A549 (cell line): Measurements from ENCODE around the gene PSMD13. TPM values are rescaled to one million over a fixed set of nuclear protein-coding genes. Genes with fewer than 3 reads are reported as not detected.

Source experiments
- ATAC-seq, 2 experiments: fragments of 200-7000 bp in 1 of 2; fragments of >200 bp in 1 of 2; cut with Nextera tagmentation in 1 of 2; cut with Tn5 transposase in 1 of 2; 3 replicates each; pipeline versions ENCODE4 v1.8.0 to v1.9.1; 2018 to 2020; ENCODE audit warnings: mild to moderate bottlenecking in 1 of 2, moderate library complexity in 1 of 2
- CTCF ChIA-PET: fragments of 300-600 bp; sonication (Branson Sonifier 250); formaldehyde crosslinking; extraction: SDS; loops from one replicate; lab custom pipeline; 2021; ENCODE audit warnings: antibody characterized with exemption, inconsistent platforms; lab: Yijun Ruan, JAX
- POLR2A ChIA-PET: fragments of 350-600 bp; formaldehyde crosslinking; extraction: SDS; loops from one replicate; lab custom pipeline; 2021; ENCODE audit warnings: antibody characterized with exemption, inconsistent platforms; lab: Yijun Ruan, JAX
- DNase-seq, 2 experiments: peaks; one replicate each; pipeline versions ENCODE4 v3.0.0 to v3.0.0-alpha.2; 2011 to 2016; ENCODE audit warnings: low read depth in 1 of 2, low spot score in 1 of 2
- FAIRE-seq: peaks from 2 replicates; lab custom pipeline; 2011; peaks lifted over from hg19 to GRCh38; lab: Jason Lieb, UNC
- H3K27ac ChIP-seq, 2 experiments: fragments of >200 bp; sonication (Bioruptor Twin); formaldehyde crosslinking; 3 replicates each; pipeline ENCODE4 v1.5.1; 2016 to 2017
- H3K4me1 ChIP-seq: fragments of >200 bp; sonication (Bioruptor Twin); formaldehyde crosslinking; 3 replicates; pipeline ENCODE4 v1.6.1; 2016
- H3K4me2 ChIP-seq: fragments of >200 bp; sonication (Bioruptor Twin); formaldehyde crosslinking; 3 replicates; pipeline ENCODE4 v1.6.1; 2016
- H3K4me3 ChIP-seq: fragments of >200 bp; sonication (Bioruptor Twin); formaldehyde crosslinking; 3 replicates; pipeline ENCODE4 v1.5.1; 2016
- H3K9me3 ChIP-seq: fragments of >200 bp; sonication (Bioruptor Twin); formaldehyde crosslinking; 3 replicates; pipeline ENCODE4 v1.6.1; 2016
- CBX2 ChIP-seq: fragments of 200-600 bp; sonication (generic); IDR thresholded peaks from 2 replicates; pipeline ENCODE4 v1.6.1; 2016; ENCODE audit warnings: low read depth, mild to moderate bottlenecking, borderline replicate concordance
- CBX8 ChIP-seq: fragments of 200-600 bp; sonication (generic); IDR thresholded peaks from 2 replicates; pipeline ENCODE4 v1.6.1; 2016
- CEBPB ChIP-seq, 2 experiments: fragments of >200 bp in 1 of 2; sonication (Bioruptor Twin) in 1 of 2; formaldehyde crosslinking in 1 of 2; IDR thresholded peaks; 2 replicates each; pipeline ENCODE4 v1.6.1; 2012 to 2016
- CHD4 ChIP-seq: fragments of 200-600 bp; sonication (generic); IDR thresholded peaks from 2 replicates; pipeline ENCODE4 v1.6.1; 2016; ENCODE audit warnings: antibody characterized with exemption, mild to moderate bottlenecking, borderline replicate concordance
- EHMT2 ChIP-seq: fragments of 200-600 bp; sonication (generic); IDR thresholded peaks from 2 replicates; pipeline ENCODE4 v1.6.1; 2016; ENCODE audit warnings: antibody characterized with exemption, low read depth, mild to moderate bottlenecking, moderate library complexity
- FOXS1 ChIP-seq: fragments of 250-450 bp; sonication (Bioruptor Pico); IDR thresholded peaks from 2 replicates; pipeline ENCODE4 v1.5.0; 2020; ENCODE audit warnings: mild to moderate bottlenecking, moderate library complexity
- HEYL ChIP-seq: fragments of 250-450 bp; sonication (Bioruptor Pico); IDR thresholded peaks from 2 replicates; pipeline ENCODE4 v1.8.0; 2021; ENCODE audit warnings: mild to moderate bottlenecking, moderate library complexity
- KDM5A ChIP-seq: fragments of 200-600 bp; sonication (generic); IDR thresholded peaks from 2 replicates; pipeline ENCODE4 v1.6.1; 2016; ENCODE audit warnings: antibody characterized with exemption, mild to moderate bottlenecking
- MAZ ChIP-seq: fragments of 150-350 bp; IDR thresholded peaks from 2 replicates; pipeline ENCODE4 v1.6.1; 2014; ENCODE audit warnings: antibody characterized with exemption, low read depth, low read length, borderline replicate concordance
- POLR2A ChIP-seq: IDR thresholded peaks from 2 replicates; pipeline ENCODE4 v1.6.1; 2012; ENCODE audit warnings: mild to moderate bottlenecking, low read length
- RAD21 ChIP-seq, 2 experiments: fragments of >200 bp in 1 of 2; sonication (Bioruptor Twin) in 1 of 2; formaldehyde crosslinking in 1 of 2; IDR thresholded peaks in 1 of 2; conservative IDR thresholded peaks in 1 of 2; 2 replicates in 1 of 2; 3 replicates in 1 of 2; pipeline ENCODE4 v1.6.1; 2012 to 2018; ENCODE audit warnings: inconsistent platforms in 1 of 2
- RNF2 ChIP-seq: fragments of 200-600 bp; sonication (generic); IDR thresholded peaks from 2 replicates; pipeline ENCODE4 v1.6.1; 2016; ENCODE audit warnings: low read depth, mild to moderate bottlenecking, antibody characterized with exemption, moderate library complexity, borderline replicate concordance
- SREBF2 ChIP-seq: fragments of 450-650 bp; IDR thresholded peaks from 2 replicates; pipeline ENCODE4 v1.6.1; 2014; ENCODE audit warnings: mild to moderate bottlenecking, moderate library complexity
- TFCP2L1 ChIP-seq: fragments of 250-450 bp; sonication (Bioruptor Pico); IDR thresholded peaks from 2 replicates; pipeline ENCODE4 v1.5.0; 2021; ENCODE audit warnings: mild to moderate bottlenecking
- ZFP36 ChIP-seq: fragments of 450-650 bp; IDR thresholded peaks from 2 replicates; pipeline ENCODE4 v1.6.1; 2014; ENCODE audit warnings: borderline replicate concordance; ENCODE audit not compliant: partially characterized antibody
- WGBS: methylation state at CpG from one replicate; pipeline ENCODE4 v1.1.6; 2017; ENCODE audit errors: missing lambda C conversion rate; 5-methylcytosine and 5-hydroxymethylcytosine counted together
- polyA plus RNA-seq, 4 experiments: library from polyadenylated mRNA; depleted of rRNA in 3 of 4; stranded (reverse); fragments of >200 nt; fragmentation: RNase III in 1 of 4; extraction: RNeasy Plus Mini Kit Qiagen cat#74134 plus additional on column Dnase treatment in 1 of 4; gene quantifications; 2 replicates in 3 of 4; 3 replicates in 1 of 4; pipeline ENCODE4 v1.2.3, GENCODE V29; 2011 to 2017
- TF ChIP-seq, protein P1 (sequence below): fragments of 150-350 bp; IDR thresholded peaks from 2 replicates; pipeline ENCODE4 v1.6.1; 2014; ENCODE audit warnings: low read depth, mild to moderate bottlenecking, low read length
- TF ChIP-seq, protein P2 (sequence below): fragments of 200-600 bp; sonication (generic); IDR thresholded peaks from 2 replicates; pipeline ENCODE4 v1.6.1; 2016; ENCODE audit warnings: antibody characterized with exemption, mild to moderate bottlenecking, moderate library complexity
- TF ChIP-seq, protein P3 (sequence below): fragments of 450-650 bp; IDR thresholded peaks from 2 replicates; pipeline ENCODE4 v1.6.1; 2014; ENCODE audit warnings: antibody characterized with exemption

Gene PSMD13
- polyA plus RNA-seq, 2 of the 4 experiments (the other 2 are of a cell fraction): 153 to 198 TPM

DNA sequence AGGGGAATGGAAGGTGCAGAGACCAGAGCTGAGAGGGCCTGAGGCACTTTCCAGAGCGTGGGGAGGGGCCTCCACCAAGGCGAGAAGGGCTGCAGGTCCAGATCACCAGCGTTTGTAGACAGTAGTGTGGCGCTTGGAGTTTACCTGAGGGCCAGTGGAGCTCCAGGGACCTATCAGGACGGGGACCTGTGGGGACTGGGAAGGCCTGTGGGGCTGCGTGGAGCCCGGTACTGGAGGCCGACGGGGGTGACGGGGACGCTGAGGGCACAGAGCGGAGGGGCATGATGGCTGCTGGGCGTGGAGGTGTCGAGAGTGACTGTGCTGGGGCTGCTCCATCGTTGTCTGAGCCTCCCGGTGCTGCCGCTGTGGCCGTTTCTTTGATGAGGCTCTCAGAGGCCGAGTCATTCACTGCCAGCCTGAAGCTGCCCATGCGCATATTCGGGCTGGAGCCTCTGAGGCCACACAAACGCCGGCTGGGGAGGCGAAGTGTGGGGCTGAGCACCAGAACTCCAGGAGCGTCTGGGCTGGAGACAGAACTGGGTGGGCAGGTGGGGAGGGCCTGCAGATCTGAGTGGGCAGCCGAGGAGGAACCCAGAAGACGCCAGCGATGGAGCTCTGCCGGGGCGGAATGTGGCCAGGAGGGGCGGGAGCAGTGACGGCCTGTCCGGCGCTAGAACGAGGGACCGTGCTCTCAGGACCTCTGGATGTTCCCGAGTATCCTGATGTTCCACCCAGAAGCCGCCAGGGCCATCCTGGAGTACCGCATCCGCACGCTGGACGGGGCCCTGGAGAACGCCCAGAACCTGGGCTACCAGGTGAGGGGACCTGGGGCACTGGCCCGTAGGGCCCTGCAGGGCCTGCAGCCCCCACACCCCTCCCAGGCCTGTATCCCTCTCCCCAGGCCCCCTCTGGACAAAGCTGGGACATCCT is 54.8 kb downstream of the PSMD13 start:
- ChIA-PET CTCF (interaction anchor here (0.9 to 8.7 kb wide), 4 partner anchors 10 to 41 kb away, joined by 3 to 49 read pairs (median 4); partner anchors contain the start of gene IFITM2), POLR2A (interaction anchor here (0.9 kb wide), 1 partner anchor 84 kb away, joined by 3 read pairs; the partner anchor contains the start of genes BET1L and RIC8A)
- TF ChIP-seq RNF2 (no peak), HEYL (no peak), CHD4 (no peak), FOXS1 (CRISPR knock-in tag) (no peak), ZFP36 (no peak), EHMT2 (no peak), MAZ (no peak)
- TF ChIP-seq, protein P1, sequence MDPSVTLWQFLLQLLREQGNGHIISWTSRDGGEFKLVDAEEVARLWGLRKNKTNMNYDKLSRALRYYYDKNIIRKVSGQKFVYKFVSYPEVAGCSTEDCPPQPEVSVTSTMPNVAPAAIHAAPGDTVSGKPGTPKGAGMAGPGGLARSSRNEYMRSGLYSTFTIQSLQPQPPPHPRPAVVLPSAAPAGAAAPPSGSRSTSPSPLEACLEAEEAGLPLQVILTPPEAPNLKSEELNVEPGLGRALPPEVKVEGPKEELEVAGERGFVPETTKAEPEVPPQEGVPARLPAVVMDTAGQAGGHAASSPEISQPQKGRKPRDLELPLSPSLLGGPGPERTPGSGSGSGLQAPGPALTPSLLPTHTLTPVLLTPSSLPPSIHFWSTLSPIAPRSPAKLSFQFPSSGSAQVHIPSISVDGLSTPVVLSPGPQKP: no peak
- TF ChIP-seq, protein P2, sequence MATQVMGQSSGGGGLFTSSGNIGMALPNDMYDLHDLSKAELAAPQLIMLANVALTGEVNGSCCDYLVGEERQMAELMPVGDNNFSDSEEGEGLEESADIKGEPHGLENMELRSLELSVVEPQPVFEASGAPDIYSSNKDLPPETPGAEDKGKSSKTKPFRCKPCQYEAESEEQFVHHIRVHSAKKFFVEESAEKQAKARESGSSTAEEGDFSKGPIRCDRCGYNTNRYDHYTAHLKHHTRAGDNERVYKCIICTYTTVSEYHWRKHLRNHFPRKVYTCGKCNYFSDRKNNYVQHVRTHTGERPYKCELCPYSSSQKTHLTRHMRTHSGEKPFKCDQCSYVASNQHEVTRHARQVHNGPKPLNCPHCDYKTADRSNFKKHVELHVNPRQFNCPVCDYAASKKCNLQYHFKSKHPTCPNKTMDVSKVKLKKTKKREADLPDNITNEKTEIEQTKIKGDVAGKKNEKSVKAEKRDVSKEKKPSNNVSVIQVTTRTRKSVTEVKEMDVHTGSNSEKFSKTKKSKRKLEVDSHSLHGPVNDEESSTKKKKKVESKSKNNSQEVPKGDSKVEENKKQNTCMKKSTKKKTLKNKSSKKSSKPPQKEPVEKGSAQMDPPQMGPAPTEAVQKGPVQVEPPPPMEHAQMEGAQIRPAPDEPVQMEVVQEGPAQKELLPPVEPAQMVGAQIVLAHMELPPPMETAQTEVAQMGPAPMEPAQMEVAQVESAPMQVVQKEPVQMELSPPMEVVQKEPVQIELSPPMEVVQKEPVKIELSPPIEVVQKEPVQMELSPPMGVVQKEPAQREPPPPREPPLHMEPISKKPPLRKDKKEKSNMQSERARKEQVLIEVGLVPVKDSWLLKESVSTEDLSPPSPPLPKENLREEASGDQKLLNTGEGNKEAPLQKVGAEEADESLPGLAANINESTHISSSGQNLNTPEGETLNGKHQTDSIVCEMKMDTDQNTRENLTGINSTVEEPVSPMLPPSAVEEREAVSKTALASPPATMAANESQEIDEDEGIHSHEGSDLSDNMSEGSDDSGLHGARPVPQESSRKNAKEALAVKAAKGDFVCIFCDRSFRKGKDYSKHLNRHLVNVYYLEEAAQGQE: no peak
- TF ChIP-seq, protein P3, sequence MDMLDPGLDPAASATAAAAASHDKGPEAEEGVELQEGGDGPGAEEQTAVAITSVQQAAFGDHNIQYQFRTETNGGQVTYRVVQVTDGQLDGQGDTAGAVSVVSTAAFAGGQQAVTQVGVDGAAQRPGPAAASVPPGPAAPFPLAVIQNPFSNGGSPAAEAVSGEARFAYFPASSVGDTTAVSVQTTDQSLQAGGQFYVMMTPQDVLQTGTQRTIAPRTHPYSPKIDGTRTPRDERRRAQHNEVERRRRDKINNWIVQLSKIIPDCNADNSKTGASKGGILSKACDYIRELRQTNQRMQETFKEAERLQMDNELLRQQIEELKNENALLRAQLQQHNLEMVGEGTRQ: no peak
- 93% methylated on average over 37 of the region's 44 CpGs for WGBS
- Histone ChIP-seq H3K4me2 (no peak overlapping the region), H3K4me1 (peaks cover 5% of the 10 kb centered on the region; the same call in 1 of the 3 replicates), H3K9me3 (no peaks in the 10 kb centered on the region), H3K27ac (no peak overlapping the region), H3K4me3 (no peak overlapping the region)
- FAIRE-seq (no peak), ATAC-seq (no peak), DNase-seq (no peak)

DNA sequence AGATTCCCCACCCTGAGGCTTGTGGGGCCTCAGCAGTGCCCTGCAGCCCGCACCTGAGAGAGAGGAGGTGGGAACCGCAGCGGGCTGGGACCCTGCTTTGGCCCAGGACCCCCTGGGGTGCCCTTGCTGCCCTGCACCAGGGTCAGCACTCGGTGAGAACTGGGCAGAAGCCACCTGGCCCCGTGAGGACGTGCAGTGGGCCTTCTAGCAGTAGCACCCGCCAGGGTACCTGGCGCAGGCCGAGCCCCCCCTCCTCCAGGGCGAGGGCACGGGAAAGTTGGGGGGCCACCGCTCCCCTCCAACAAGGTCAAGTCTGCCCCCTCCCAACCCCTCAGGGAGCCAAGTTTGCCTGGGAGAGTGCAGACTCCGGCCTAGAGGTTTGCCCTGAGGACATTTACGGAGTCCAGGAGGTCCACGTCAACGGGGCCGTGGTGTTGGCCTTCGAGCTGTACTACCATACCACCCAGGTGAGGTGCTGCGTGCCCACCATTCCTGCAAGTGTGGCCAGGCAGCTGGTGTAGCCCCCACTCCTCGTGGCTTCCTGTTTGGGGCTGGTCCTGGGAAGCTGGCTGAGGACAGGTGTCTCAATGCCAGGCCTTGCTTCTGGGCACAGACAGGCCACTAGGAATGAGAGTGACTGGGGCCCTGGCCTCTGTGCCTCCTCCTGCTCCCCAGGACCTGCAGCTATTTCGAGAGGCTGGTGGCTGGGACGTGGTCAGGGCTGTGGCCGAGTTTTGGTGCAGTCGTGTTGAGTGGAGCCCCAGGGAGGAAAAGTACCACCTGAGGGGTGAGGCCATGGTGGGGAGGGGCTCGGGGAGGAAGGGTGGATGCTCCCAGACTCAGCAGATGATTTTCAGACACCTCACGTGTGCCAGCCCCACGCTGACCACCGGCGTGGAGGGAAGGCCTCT is 55.7 kb downstream of the PSMD13 start:
- CTCF ChIA-PET: interaction anchor here (0.8 to 8.7 kb wide), 4 partner anchors 9 to 40 kb away, joined by 3 to 49 read pairs (median 4); partner anchors contain the start of gene IFITM2
- no peak for TF ChIP-seq CEBPB (IDR thresholded peaks at IDR 0.05)
- TF ChIP-seq POLR2A: no peak
- TF ChIP-seq SREBF2: no peak
- TF ChIP-seq TFCP2L1 (CRISPR knock-in tag): no peak
- no peak for TF ChIP-seq FOXS1 (CRISPR knock-in tag)
- TF ChIP-seq CBX8: no peak
- TF ChIP-seq KDM5A: no peak
- no peak for TF ChIP-seq CBX2
- no peak for TF ChIP-seq RAD21 (conservative IDR thresholded peaks at IDR 0.05 in 1 of 2, IDR thresholded peaks at IDR 0.05 in 1 of 2)
- TF ChIP-seq, protein P1: no peak

More for the DNA sequence above, 55.7 kb downstream of the PSMD13 start:
- Histone ChIP-seq H3K4me1 (peaks cover 5% of the 10 kb centered on the region; the same call in 1 of the 3 replicates), H3K27ac (no peak overlapping the region), H3K4me2 (no peak overlapping the region), H3K9me3 (no peaks in the 10 kb centered on the region), H3K4me3 (no peak overlapping the region)
- DNase-seq (no peak), FAIRE-seq (no peak), ATAC-seq (no peak)
- WGBS: 92% methylated on average over 20 of the region's 29 CpGs
- POLR2A ChIA-PET: no interaction called here
